HG02763 (cell line): ENCODE data around the gene SEC24B.
"Not testable (repeated sequence)": the region's sequence is repeated elsewhere in the genome, so short reads cannot be mapped to it uniquely, and the experiment has no call there.

ENCODE experiments used
- ATAC-seq: cut with Tn5 transposase; IDR thresholded peaks from one replicate; pipeline ENCODE4 v1.9.1; 2021; ENCODE audit warnings: mild to moderate bottlenecking, moderate library complexity; ENCODE audit not compliant: unreplicated experiment

Gene SEC24B

GRCh38 chr4:109497511-109497910, 63.9 kb downstream of the SEC24B start:
- no peak for ATAC-seq

DNA sequence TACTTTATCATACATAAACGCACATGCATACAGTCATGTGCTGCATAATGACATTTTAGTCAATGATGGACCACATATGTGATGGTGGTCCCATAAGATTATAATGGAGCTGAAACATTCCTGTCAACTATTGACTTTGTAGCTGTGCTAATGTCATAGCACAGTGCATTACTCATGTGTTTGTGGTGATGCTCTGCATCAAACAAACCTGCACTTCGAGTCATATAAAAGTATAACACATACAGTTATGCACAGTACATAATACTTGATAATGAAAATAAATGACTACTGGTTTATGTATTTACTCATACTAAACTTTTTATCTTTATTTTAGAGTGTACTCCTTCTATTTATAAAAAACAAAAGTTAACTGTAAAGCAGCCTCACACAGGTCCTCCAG, 65.9 kb downstream of the SEC24B start:
- ATAC-seq: no peak

DNA sequence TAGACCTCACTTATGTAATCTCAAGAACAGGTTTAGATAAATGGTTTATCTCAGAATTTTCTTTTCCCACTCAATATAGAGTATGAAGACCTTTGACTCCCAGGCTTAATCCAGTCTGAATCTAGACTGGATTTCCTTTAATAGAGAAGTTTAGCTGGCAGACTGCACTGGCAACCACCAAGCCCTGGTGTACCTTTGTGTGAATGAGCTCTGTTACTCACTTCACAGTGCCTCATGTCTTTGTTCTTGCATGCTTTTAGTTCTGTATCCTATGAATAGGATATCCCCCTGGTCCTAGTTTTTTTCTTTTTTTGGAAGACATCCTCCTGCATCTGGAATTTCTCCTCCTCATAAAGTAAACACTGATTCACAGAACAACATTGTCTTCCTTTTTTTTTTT, 73.3 kb downstream of the SEC24B start:
- no peak for ATAC-seq

DNA sequence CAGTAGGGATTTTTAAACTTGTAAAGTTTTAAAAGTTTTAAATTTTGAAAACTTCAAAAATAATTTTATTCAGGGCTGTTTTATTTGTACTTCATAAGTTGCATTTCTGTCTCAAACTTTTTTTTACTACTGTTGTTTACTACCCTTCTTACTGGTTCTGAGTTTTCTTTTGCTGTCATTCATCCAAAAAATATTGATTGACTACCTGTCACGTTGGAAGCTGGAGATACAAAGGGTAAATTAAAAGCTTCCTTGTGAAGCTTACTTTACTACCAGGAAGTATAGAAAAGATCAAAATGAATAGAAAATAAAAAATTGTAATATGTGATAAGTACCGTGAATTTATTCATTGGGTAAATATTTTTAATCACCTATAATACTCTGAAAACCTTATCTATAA, 77.1 kb downstream of the SEC24B start:
- ATAC-seq: no peak

GRCh38 chr4:109511414-109511813, 77.8 kb downstream of the SEC24B start:
- no peak for ATAC-seq

DNA sequence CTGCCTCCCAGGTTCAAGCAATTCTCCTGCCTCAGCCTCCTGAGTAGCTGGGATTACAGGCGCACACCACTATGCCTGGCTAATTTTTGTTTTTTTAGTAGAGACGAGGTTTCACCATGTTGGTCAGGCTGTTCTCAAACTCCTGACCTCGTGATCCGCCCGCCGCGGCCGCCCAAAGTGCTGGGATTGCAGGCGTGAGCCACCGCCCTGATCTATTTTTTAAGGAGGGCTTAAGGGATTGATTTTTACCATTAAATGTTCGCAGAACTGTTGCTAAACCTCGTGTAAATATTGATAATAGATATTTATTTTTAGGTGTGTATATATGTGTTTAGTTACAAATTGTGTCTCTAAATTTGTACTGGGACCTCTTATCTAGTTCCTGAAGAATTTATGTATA, 79.8 kb downstream of the SEC24B start:
- ATAC-seq: not testable (repeated sequence)

- ATAC-seq: no peak
Observed at GRCh38 chr4:109532182-109532581, 98.6 kb downstream of the SEC24B start.

DNA sequence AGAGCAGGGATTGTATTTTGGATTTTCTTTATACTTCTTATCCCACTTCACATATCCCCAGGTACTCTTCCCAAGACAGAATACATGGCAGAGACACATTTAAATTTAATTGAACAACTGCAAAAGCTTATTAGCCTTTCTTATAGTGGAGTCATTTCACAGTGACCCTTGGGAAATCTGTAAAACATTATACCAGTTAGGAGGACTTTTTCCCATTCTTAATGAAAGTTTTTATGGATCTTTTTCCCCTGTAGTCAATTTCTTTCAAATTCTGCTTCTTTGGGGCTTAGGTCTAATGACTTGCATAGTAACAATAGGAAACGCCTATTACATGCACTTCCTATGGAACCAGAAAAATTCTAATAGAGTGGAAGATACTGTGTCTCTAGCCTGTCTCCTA, 111.8 kb downstream of the SEC24B start:
- ATAC-seq: no peak

GRCh38 chr4:109547394-109547793, 113.8 kb downstream of the SEC24B start:
- ATAC-seq: no peak

GRCh38 chr4:109548655-109549054, 115.0 kb downstream of the SEC24B start:
- no peak for ATAC-seq

DNA sequence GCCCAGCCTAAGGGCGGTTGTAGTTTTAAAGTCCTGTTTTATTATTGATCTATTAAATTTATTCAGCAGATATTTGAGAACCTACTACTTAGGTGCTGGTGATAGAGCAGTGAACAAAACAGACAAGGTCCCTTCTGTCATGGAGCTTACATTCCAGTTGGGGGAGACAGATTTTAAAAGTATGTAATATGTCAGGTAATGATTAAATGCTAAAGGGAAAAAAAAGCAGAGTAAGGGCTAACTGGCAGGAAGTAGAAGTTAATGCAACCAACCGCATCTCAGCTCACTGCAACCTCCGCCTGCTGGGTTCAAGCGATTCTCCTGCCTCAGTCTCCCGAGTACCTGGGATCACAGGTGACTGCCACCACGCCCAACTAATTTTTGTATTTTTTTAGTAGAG, 118.6 kb downstream of the SEC24B start:
- ATAC-seq: no peak

GRCh38 chr4:109553130-109553529, 119.5 kb downstream of the SEC24B start:
- ATAC-seq: no peak

DNA sequence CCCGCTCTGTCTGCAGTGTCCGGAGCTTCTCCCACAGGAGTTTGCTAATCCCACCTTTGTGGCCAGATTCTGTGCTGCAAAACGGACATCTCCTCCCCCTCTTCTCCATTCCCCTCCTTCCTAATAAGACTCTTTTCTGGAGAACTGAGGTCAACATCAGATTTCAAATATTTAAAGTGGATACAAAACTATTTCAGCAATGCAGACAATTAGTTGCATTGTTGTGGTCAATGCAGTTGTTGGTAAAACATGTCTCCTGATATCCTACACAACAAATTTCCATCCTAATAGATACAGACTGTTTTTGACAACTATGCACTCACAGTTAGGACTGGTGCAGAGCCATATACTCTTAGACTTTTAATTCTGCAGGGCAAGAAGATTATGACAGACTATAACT, 121.4 kb downstream of the SEC24B start:
- ATAC-seq: no peak

DNA sequence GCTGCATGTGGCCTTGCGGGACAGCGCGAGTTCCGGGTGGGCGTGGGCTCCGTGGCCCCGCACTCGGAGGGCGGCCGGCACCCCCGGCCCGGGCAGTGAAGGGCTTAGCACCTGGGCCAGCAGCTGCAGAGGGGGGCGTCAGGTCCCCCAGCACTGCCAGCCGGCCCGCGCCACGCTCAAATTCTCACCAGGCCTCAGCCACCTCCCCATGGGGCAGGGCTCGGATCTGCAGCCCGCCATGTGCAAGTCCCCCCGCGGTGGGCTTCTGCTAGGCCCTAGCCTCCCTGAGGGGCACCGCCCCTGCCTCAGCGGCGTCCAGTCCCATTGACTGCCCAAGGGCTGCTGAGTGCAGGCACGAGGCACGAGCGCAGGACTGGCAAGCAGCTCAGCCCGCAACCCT, 123.8 kb downstream of the SEC24B start:
- no peak for ATAC-seq

GRCh38 chr4:109558095-109558494, 124.5 kb downstream of the SEC24B start:
- ATAC-seq: not testable (repeated sequence)

- ATAC-seq: peak; percentile 21
Observed at GRCh38 chr4:109559625-109559982, 126.0 kb downstream of the SEC24B start.

DNA sequence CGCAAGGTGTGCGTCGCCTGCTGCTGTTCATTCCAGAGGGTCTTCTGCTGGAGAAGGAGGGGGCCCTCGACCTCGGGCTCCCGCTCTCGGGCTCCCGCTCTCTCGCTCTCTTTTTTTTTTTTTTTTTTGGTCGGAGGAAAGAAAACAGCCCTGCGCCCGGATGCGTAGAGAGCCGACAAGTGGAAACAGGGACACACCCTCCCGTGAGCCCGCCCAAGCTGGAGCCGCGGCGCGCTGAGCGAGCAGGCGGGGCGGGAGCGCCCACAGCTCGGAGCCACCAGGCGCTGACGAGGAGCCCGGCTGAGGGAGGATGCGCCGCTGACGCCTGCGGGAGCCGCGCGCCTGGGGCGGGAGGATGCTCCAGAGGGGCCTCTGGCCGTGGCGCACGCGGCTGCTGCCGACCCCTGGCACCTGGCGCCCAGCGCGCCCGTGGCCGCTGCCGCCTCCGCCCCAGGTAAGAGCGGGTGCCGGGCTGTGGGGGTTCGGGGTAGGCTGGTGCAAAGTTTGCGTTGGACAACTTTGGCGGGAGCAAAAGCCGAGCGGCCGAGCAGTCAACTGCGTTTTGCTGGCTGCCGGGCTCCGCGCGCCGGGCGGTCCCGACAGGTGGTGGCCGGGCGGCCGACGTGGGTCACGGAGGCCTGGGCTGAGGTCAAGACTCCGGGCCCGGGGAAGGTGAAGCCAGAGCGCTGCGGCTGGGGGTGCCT, 126.5 kb downstream of the SEC24B start, which contains the start of gene MCUB:
Gene MCUB, plus strand, starts transcription at position 264 of the 704 bp plus-strand sequence. Its CDS starts 92 bp downstream, at position 356.
- peak; percentile 87 for ATAC-seq

GRCh38 chr4:109560687-109561461, 127.3 kb downstream of the SEC24B start:
- ATAC-seq: peak; percentile 63

DNA sequence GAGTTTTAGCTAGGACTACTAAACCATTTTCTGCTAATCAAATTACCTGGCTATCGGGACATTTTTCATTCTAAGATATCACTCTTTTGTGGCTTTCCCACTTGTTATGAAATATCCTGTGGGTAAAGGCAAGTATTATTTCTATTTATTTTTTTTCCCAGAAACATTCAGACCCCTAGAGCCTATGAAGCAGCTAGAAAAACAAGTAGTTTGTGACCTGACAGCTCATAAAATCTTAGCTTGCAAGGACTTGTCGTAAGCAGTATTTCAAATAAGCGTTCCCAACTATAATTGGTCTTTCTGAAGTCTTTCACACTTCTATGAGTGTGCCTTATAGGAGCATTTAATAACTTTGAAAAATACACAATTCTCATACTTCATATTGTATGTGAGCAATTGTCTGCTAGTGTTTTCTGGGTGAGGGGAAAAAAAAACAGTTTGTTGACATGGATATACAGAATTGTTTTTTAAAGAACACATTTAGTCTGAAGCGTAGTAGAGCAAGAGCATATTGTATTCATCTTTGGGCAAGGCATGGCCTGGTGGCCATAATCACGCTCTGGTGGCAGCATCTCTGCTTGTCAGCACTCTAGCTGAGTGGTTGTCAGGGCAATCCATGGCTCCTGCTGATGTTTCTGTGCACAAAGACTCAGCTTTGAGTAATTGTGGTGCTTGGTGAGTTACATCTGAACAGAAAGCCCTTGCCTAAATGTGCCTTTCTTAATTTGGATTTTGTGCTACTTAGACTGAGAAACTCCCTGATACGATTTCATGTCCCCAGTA, 129.0 kb downstream of the SEC24B start:
- ATAC-seq: no peak

- ATAC-seq: no peak
Observed at GRCh38 chr4:109571494-109571893, 137.9 kb downstream of the SEC24B start.

- no peak for ATAC-seq
Observed at GRCh38 chr4:109572154-109572553, 138.5 kb downstream of the SEC24B start.

- ATAC-seq: no peak
Observed at GRCh38 chr4:109574443-109574850, 140.8 kb downstream of the SEC24B start.
